Measurements from ENCODE around the gene LPCAT2.
"Not testable (repeated sequence)": the region's sequence is repeated elsewhere in the genome, so short reads cannot be mapped to it uniquely, and the experiment has no call there.

Gene LPCAT2

GRCh38 chr16:55561319-55561848 is 52.5 kb downstream of the LPCAT2 start:
- peak; percentile 12 for DNase-seq

DNA sequence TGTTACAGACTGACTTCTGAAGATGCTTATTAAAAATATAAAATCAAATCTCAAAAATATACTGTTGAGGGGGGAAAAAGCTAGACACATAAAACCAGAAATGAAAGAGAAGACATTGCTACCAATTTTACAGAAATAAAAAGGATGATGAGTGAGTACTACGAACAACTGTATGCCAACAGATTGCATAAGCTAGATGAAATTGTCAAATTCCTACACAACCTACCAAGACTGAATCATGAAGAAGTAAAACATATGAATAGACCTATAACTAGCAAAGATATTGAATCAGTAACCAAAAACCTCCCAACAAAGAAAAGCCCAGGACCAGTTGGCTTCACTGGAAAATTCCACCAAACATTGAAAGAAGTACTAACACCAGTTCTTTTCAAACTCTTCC is 54.1 kb downstream of the LPCAT2 start:
- DNase-seq = no peak

DNA sequence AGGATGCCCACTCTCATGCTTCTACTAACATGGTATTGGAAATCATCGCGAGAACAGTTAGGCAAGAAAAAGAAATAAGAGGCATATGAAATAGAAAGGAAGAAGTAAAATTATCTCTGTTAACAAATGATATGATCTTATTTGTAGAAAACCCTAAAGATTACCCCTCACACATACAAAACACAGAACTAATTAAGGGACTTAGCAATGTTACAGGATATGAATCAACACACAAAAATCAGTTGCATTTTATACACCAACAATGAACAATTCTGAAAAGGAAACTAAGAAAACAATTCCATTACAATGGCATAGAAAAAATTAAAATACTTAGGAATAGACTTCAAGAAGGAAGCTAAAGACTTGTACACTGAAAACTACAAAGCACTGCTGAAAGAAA is 54.9 kb downstream of the LPCAT2 start:
- no peak for DNase-seq

- DNase-seq = no peak
These were observed 56.2 kb downstream of the LPCAT2 start for GRCh38 chr16:55565086-55565485.

GRCh38 chr16:55566432-55567175 is 57.7 kb downstream of the LPCAT2 start, which contains the start of gene CAPNS2:
CAPNS2 (plus strand) TSS chr16:55566684; CDS start chr16:55566757, 73 bp downstream.
- no peak for DNase-seq

DNA sequence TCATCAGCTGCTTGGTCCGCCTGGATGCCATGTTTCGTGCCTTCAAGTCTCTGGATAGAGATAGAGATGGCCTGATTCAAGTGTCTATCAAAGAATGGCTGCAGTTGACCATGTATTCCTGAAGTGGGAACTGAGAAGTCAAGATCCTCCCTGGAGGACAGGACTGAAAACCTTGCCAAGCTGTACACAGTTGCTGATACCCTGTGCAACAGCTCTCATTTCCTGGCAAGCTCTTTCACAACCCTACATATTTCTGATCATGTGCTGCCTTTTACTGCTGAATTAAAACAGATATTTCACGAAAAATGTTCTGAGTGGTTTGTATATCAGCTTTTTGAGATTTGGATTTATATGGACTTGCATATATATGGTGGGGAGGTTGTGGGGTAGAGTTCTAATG is 58.5 kb downstream of the LPCAT2 start:
- no peak for DNase-seq

- DNase-seq = no peak
These were observed 59.3 kb downstream of the LPCAT2 start for GRCh38 chr16:55568207-55568606.

- DNase-seq = no peak
These were observed 60.2 kb downstream of the LPCAT2 start for GRCh38 chr16:55569025-55569424.

GRCh38 chr16:55570159-55570558 is 61.3 kb downstream of the LPCAT2 start:
- no peak for DNase-seq

- DNase-seq = no peak
These were observed 62.5 kb downstream of the LPCAT2 start for GRCh38 chr16:55571191-55571897.

DNA sequence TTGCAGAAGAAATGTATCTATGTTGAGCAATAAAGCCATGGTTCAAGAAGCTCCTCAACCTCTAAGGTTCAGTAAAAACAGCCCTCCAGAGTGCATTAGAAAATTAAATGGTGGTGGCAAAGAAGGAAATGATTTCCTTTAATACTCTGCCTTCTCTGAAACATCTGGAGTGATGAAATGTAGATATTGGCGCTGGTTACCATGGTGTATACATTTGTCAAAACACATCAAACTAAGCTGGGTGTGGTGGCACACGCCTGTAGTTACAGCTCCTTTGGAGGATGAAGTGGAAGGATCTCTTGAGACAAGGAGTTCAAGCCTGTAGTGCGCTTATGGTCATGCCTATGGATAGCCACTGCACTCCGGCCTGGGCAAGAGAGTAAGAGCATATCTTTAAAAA is 63.6 kb downstream of the LPCAT2 start:
- no peak for DNase-seq

DNA sequence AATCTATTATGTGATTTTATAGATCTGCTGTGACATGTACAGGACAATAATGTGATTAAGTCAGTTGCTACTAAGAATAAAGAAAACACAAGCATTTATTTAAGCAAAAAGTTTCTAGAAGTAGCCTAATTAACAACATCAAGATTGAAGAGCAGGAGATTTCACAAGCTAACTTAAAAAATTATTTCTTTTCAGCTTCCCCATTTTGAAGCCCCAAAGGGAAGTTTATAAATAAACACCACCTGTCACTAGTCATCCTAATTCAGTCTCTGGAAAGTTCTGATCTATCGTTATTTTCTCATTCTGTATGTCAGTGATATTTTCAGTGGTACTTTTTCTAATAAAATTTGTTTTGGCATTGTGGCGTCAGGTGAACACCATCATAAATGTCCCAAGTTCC is 65.9 kb downstream of the LPCAT2 start:
- DNase-seq = no peak

- DNase-seq = no peak
These were observed 66.6 kb downstream of the LPCAT2 start for GRCh38 chr16:55575496-55575895.

- DNase-seq = no peak
These were observed 67.5 kb downstream of the LPCAT2 start for GRCh38 chr16:55576384-55576783.

- DNase-seq = no peak
These were observed 69.0 kb downstream of the LPCAT2 start for GRCh38 chr16:55577887-55578286.

DNA sequence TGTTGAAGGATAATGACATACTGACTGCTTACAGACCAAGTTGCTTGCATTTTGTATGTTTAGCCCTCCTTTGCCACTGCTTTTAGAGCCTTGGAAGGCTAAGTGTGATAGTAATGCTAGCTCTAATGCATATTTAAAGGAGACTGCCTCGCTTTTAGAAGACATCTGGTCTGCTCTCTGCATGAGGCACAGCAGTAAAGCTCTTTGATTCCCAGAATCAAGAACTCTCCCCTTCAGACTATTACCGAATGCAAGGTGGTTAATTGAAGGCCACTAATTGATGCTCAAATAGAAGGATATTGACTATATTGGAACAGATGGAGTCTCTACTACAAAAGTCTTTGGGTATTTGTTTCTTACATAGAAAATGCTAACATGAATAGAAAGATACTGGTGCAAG is 76.8 kb downstream of the LPCAT2 start:
- DNase-seq = no peak

GRCh38 chr16:55588799-55589198 is 79.9 kb downstream of the LPCAT2 start:
- DNase-seq = no peak

DNA sequence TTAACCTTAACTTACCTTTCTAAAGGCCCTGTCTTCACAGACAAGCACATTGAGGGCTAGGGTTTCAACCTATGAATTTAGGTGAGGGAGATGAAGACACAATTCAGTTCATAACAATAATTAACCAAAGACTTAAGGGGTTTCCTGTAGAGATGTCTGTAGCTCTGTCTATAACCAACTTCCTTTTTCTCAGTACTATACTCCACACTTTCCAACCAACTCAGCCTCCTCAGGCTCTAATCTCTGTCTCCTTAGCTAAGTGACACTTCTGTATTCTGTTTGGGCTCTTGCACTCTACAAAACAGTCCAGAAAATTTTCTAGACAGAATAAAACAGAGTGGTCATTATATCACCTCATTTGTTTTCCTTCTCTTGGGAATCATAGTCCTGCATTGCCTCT is 83.4 kb downstream of the LPCAT2 start:
- no peak for DNase-seq

GRCh38 chr16:55597928-55598327 is 89.1 kb downstream of the LPCAT2 start:
- no peak for DNase-seq

GRCh38 chr16:55605754-55606336 is 97.0 kb downstream of the LPCAT2 start:
- DNase-seq = no peak

DNA sequence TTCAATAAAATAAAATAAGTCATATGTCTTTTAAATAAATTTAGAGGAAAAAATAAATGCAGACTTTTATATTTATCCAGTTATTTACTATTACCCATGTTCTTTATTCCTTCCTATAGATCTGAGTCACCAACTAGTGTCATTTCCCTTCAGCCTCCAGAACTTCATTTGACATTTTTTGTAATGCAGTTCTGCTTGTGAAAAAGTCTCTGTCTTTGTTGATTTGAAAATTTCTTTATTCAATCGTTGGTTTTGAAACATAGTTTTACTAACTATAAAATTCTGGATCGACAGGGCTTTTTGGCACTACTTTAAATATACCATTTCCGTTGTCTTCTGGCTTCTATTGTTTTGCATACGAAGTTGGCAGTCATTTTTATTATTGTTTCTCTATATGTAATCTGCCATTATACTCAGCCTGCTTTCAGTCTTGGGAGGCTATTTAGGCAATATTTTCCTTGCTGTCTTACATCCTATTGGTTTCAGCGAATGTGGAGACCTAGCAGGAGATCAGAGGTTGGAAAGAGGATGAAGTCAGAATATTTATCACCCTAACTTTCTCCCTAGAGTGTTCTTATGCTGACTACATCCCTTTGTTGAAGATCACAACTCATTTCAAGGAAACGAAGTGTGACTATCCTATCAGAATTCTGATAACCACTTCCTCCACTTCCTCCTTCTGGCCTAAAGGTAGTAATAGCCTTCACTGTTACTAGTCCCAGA is 104.9 kb downstream of the LPCAT2 start:
- DNase-seq = no peak

- DNase-seq = no peak
These were observed 106.2 kb downstream of the LPCAT2 start for GRCh38 chr16:55615071-55615470.

DNA sequence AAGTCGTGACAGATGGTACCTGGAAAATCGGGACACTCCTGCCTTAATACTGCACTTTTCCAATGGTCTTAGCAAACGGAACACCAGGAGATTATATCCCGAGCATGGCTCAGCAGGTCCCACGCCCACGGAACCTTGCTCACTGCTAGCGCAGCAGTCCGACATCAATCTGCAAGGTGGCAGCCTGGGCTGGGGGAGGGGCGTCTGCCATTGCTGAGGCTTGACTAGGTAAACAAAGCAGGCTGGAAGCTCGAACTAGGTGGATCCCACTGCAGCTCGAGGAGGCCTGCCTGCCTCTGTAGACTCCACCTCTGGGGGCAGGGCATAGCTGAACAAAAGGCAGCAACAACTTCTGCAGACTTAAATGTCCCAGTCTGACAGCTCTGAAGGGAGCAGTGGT is 106.8 kb downstream of the LPCAT2 start:
- not testable (repeated sequence) for DNase-seq

All from NCI-H524 treated with DMSO at 0.1 percent for 48 hours (cell line).